ENCODE results near the gene HPDL. TPM values are rescaled to one million over a fixed set of nuclear protein-coding genes. Genes with fewer than 3 reads are reported as not detected.
A peak's percentile ranks its signal among the peaks of the same experiment; 100 is the strongest.

Gene HPDL
- total RNA-seq, 2 donors from 2014 or later, result not detected

- Histone ChIP-seq H3K4me3 (no peak overlapping the region), H3K27me3 (replicated peaks; ENCODE audit: insufficient read depth) (no peaks in the 10 kb centered on the region), H3K27ac (no peak overlapping the region), H3K36me3 (peaks cover 24% of the 10 kb centered on the region), H3K4me1 (ENCODE audit: control insufficient read depth in 1 of 2, low read depth in 2 of 2) (peaks cover 14 to 28% of the 10 kb centered on the region in 2 donors), H3K9me3 (no peaks in the 10 kb centered on the region)
- no peak for TF ChIP-seq CTCF (IDR thresholded peaks at IDR 0.05)
- ATAC-seq (ENCODE audit: insufficient number of reproducible peaks, low FRiP score, low read depth), result no peak
- no peak for DNase-seq (ENCODE audit: low spot score)
These were observed 19.8 kb downstream of the HPDL start for GRCh38 chr1:45346473-45346872.

DNA sequence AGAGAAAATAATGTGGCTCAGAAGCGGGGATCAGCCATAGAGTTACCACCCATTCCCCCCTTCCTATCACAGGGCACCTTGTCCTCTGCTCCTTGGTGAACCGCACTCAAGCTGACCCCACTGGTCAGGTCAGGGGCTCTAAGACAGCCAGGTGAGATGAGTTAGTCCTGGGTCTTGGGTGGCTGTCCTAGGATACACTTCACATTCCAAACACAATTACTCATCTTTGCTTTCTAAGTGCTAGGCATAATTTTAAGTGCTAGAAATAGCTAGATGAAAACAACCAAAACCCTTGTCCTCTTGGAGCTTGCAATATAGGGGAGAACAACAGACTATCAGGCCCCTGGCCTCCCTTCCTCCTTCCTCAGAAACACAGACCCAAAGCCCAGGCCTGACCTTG lies 21.3 kb downstream of the HPDL start:
- Histone ChIP-seq H3K27me3 (replicated peaks; ENCODE audit: insufficient read depth) (no peaks in the 10 kb centered on the region), H3K36me3 (peaks cover 11% of the 10 kb centered on the region), H3K4me3 (no peak overlapping the region), H3K27ac (peak overlapping the region; percentile 24 to 56), H3K4me1 (ENCODE audit: control insufficient read depth in 1 of 2, low read depth in 2 of 2) (peaks cover 9 to 21% of the 10 kb centered on the region in 2 donors), H3K9me3 (no peaks in the 10 kb centered on the region)
- DNase-seq (ENCODE audit: low spot score) (no peak), ATAC-seq (ENCODE audit: insufficient number of reproducible peaks, low FRiP score, low read depth) (no peak)
- no peak for TF ChIP-seq CTCF (IDR thresholded peaks at IDR 0.05)

DNA sequence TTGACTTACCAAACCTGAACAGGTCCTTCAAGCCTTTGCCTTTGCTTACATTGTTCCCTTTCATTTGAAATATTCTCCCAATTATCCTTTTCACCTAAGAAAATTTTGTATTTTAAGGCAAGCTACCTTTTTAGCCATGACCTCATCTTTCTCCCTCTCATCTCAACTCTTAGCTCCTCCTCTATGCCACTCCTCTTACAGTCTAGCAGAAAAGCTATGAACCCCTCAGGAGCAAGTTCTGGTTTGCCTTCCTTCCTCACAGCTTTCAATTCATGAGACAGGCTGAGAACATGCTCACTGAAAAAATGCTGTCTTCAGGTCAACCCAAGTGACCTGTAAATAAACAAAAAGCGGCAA lies 21.9 kb downstream of the HPDL start:
- no peak for TF ChIP-seq CTCF (IDR thresholded peaks at IDR 0.05)
- Histone ChIP-seq H3K9me3 (no peaks in the 10 kb centered on the region), H3K4me3 (no peak overlapping the region), H3K4me1 (ENCODE audit: control insufficient read depth in 1 of 2, low read depth in 2 of 2) (peaks cover 9 to 21% of the 10 kb centered on the region in 2 donors), H3K27ac (peak overlapping the region; percentile 24 to 56), H3K27me3 (replicated peaks; ENCODE audit: insufficient read depth) (no peaks in the 10 kb centered on the region), H3K36me3 (peaks cover 8% of the 10 kb centered on the region)
- DNase-seq (ENCODE audit: low spot score), result no peak
- no peak for ATAC-seq (ENCODE audit: insufficient number of reproducible peaks, low FRiP score, low read depth)

DNA sequence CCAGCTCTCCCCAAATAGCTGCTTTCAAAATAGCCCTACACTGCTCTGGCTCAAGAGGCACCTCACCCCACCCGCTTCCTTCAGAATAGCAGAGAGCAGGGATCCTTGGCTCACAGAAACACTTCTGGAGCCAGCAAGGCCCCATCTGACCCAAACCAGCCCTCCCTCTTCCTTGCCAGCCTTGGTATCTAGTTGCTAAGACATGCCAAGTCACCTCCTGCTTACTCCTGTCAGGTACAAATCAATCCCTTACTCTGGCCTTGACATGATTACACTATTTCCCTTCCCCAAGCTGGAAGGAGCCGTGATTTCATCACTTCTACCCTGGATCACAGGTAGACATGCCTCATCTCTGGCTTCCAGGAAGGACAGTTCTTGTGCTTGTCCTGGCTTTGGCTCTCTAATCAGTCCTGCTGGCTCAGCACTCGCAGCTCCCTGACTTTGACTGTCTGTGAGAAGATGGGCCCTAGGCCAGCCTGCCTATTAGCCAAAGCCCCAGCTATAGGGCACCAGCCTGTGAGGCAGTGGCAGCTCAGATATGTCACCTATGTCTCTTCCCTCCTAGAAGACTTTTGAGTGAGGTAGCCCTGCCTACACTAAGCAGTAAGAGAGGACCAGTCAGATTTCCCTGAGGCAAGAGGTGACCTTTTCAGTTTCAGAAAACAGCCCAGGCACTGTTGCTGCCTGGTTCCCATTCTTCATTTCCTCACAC lies 22.4 kb downstream of the HPDL start:
- Histone ChIP-seq H3K4me1 (ENCODE audit: control insufficient read depth in 1 of 2, low read depth in 2 of 2) (peaks cover 9 to 21% of the 10 kb centered on the region in 2 donors), H3K27ac (peak overlapping the region; percentile 24 to 56), H3K9me3 (no peaks in the 10 kb centered on the region), H3K36me3 (peaks cover 6% of the 10 kb centered on the region), H3K27me3 (replicated peaks; ENCODE audit: insufficient read depth) (no peaks in the 10 kb centered on the region), H3K4me3 (no peak overlapping the region)
- DNase-seq (ENCODE audit: low spot score) (no peak), ATAC-seq (ENCODE audit: insufficient number of reproducible peaks, low FRiP score, low read depth) (no peak)
- no peak for TF ChIP-seq CTCF (IDR thresholded peaks at IDR 0.05)

DNA sequence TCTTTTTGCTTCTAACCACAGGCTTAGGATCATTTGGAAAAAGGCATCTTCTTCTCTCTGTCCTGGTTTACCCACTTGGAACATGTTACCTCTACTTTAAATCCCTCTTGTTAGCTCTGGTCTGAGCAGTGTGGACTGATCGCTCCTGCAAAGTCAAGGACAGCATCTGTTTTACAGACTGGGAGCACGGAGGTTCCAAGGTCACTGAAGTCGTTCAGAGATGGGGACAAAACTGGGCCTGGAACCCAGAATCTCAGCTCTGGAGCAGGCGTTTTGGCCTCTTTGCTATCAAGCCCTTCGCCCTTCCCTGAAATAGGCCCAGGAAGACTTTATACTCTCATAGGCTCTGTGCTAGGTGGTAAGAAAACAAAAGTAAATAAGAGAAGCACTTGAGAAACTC lies 24.8 kb downstream of the HPDL start:
- Histone ChIP-seq H3K27me3 (replicated peaks; ENCODE audit: insufficient read depth) (no peaks in the 10 kb centered on the region), H3K27ac (no peak overlapping the region), H3K4me1 (ENCODE audit: control insufficient read depth in 1 of 2, low read depth in 2 of 2) (peaks cover 9 to 21% of the 10 kb centered on the region in 2 donors), H3K9me3 (no peaks in the 10 kb centered on the region), H3K36me3 (peaks cover 3% of the 10 kb centered on the region), H3K4me3 (no peak overlapping the region)
- no peak for TF ChIP-seq CTCF (IDR thresholded peaks at IDR 0.05)
- DNase-seq (ENCODE audit: low spot score), result no peak
- no peak for ATAC-seq (ENCODE audit: insufficient number of reproducible peaks, low FRiP score, low read depth)
